Measurements from ENCODE around the gene NPY. TPM values are rescaled to one million over a fixed set of nuclear protein-coding genes. Genes with fewer than 3 reads are reported as not detected.

NPY gene
- 10 to 100 TPM in 1 of 4 donors, 1 to 10 TPM in 1, not detected in 2; 3.8 to 13.3 TPM for total RNA-seq

GRCh38 chr7:24283897-24284698 lies at the start of gene NPY:
NPY (plus strand) TSS chr7:24284190; CDS start chr7:24285241, 1,051 bp downstream.
- Histone ChIP-seq H3K27me3 (peaks cover 0 to 12% of the 10 kb centered on the region in 2 donors), H3K4me1 (peaks cover 0 to 19% (median 0%) of the 10 kb centered on the region in 4 donors), H3K4me3 (peak within 1 kb of the TSS in 3 of 4 donors; percentile 14 to 28 (median 24)), H3K27ac (no peak within 1 kb of the TSS), H3K36me3 (no peaks in the 10 kb centered on the region), H3K9me3 (no peaks in the 10 kb centered on the region)
- TF ChIP-seq POLR2A (IDR thresholded peaks at IDR 0.05) (no peak), CTCF (IDR thresholded peaks at IDR 0.05) (no peak)
- DNase-seq: no peak

GRCh38 chr7:24239260-24239659 lies 44.7 kb upstream of the NPY start:
- H3K4me3 ChIP-seq: no peak overlapping the region
- no peaks in the 10 kb centered on the region for H3K4me1 ChIP-seq
- no peaks in the 10 kb centered on the region for H3K9me3 ChIP-seq
- no peak for DNase-seq
- no peaks in the 10 kb centered on the region for H3K36me3 ChIP-seq
- TF ChIP-seq POLR2A (IDR thresholded peaks at IDR 0.05) (no peak), CTCF (IDR thresholded peaks at IDR 0.05) (no peak)
- no peaks in the 10 kb centered on the region for H3K27me3 ChIP-seq
- H3K27ac ChIP-seq: no peak overlapping the region

- Histone ChIP-seq H3K4me3 (no peak overlapping the region), H3K27me3 (no peaks in the 10 kb centered on the region), H3K9me3 (no peaks in the 10 kb centered on the region), H3K36me3 (no peaks in the 10 kb centered on the region), H3K27ac (no peak overlapping the region), H3K4me1 (no peaks in the 10 kb centered on the region)
- DNase-seq: no peak
- TF ChIP-seq CTCF (IDR thresholded peaks at IDR 0.05): no peak
- TF ChIP-seq POLR2A (IDR thresholded peaks at IDR 0.05): no peak
These were observed 42.8 kb upstream of the NPY start for GRCh38 chr7:24241206-24241605.

GRCh38 chr7:24244554-24244953 lies 39.4 kb upstream of the NPY start:
- H3K27ac ChIP-seq: no peak overlapping the region
- TF ChIP-seq CTCF (IDR thresholded peaks at IDR 0.05) (no peak), POLR2A (IDR thresholded peaks at IDR 0.05) (no peak)
- no peaks in the 10 kb centered on the region for H3K9me3 ChIP-seq
- no peak for DNase-seq
- H3K4me1 ChIP-seq: no peaks in the 10 kb centered on the region
- H3K27me3 ChIP-seq: no peaks in the 10 kb centered on the region
- no peak overlapping the region for H3K4me3 ChIP-seq
- no peaks in the 10 kb centered on the region for H3K36me3 ChIP-seq

- no peak overlapping the region for H3K4me3 ChIP-seq
- DNase-seq: no peak
- no peaks in the 10 kb centered on the region for H3K9me3 ChIP-seq
- no peak overlapping the region for H3K27ac ChIP-seq
- TF ChIP-seq CTCF (IDR thresholded peaks at IDR 0.05): no peak
- no peak for TF ChIP-seq POLR2A (IDR thresholded peaks at IDR 0.05)
- H3K27me3 ChIP-seq: no peaks in the 10 kb centered on the region
- no peaks in the 10 kb centered on the region for H3K4me1 ChIP-seq
- no peaks in the 10 kb centered on the region for H3K36me3 ChIP-seq
These were observed 38.6 kb upstream of the NPY start for GRCh38 chr7:24245362-24245761.
